DMS153 treated with DMSO at 0.1 percent for 48 hours (cell line): ENCODE measurements around the gene ITGBL1.

ENCODE experiments used
- DNase-seq: peaks from one replicate; lab custom pipeline; 2025; ENCODE audit not compliant: unreplicated experiment; lab: John Stamatoyannopoulos, UW

Gene ITGBL1

GRCh38 chr13:101691341-101691860, 238.9 kb downstream of the ITGBL1 start:
- DNase-seq, result no peak

- DNase-seq, result no peak
Observed at GRCh38 chr13:101695870-101696516, 243.5 kb downstream of the ITGBL1 start.

- no peak for DNase-seq
Observed at GRCh38 chr13:101697745-101698144, 245.3 kb downstream of the ITGBL1 start.

- DNase-seq, result no peak
Observed at GRCh38 chr13:101698400-101698799, 245.9 kb downstream of the ITGBL1 start.

GRCh38 chr13:101700598-101700997, 248.1 kb downstream of the ITGBL1 start:
- DNase-seq, result no peak

GRCh38 chr13:101703081-101703480, 250.6 kb downstream of the ITGBL1 start:
- DNase-seq, result no peak

GRCh38 chr13:101703838-101704237, 251.4 kb downstream of the ITGBL1 start:
- no peak for DNase-seq

GRCh38 chr13:101706651-101707050, 254.2 kb downstream of the ITGBL1 start:
- no peak for DNase-seq

- DNase-seq, result no peak
Observed at GRCh38 chr13:101707659-101708058, 255.2 kb downstream of the ITGBL1 start.

- DNase-seq, result no peak
Observed at GRCh38 chr13:101708115-101708514, 255.6 kb downstream of the ITGBL1 start.

- DNase-seq, result no peak
Observed at GRCh38 chr13:101709952-101710351, 257.5 kb downstream of the ITGBL1 start.

GRCh38 chr13:101711307-101712025, 259.0 kb downstream of the ITGBL1 start:
- DNase-seq, result no peak

- DNase-seq, result no peak
Observed at GRCh38 chr13:101712026-101712348, 259.5 kb downstream of the ITGBL1 start.

- no peak for DNase-seq
Observed at GRCh38 chr13:101714195-101714594, 261.7 kb downstream of the ITGBL1 start.

- no peak for DNase-seq
Observed at GRCh38 chr13:101717353-101717752, 264.9 kb downstream of the ITGBL1 start.

- no peak for DNase-seq
Observed at GRCh38 chr13:101718496-101718895, 266.0 kb downstream of the ITGBL1 start.

GRCh38 chr13:101726681-101727080, 274.2 kb downstream of the ITGBL1 start:
- no peak for DNase-seq

GRCh38 chr13:101727118-101727517, 274.6 kb downstream of the ITGBL1 start:
- DNase-seq, result no peak

- no peak for DNase-seq
Observed at GRCh38 chr13:101728021-101728420, 275.5 kb downstream of the ITGBL1 start.

- DNase-seq, result no peak
Observed at GRCh38 chr13:101728615-101729014, 276.1 kb downstream of the ITGBL1 start.

- no peak for DNase-seq
Observed at GRCh38 chr13:101730420-101731000, 278.0 kb downstream of the ITGBL1 start.

GRCh38 chr13:101736566-101736965, 284.1 kb downstream of the ITGBL1 start:
- no peak for DNase-seq
